IPS-15b (cell line): ENCODE data around the gene FYCO1.

Experiments
- H3K27me3 ChIP-seq: one replicate; pipeline ENCODE4 v1.6.1; 2013; ENCODE audit warnings: low read length; ENCODE audit not compliant: control insufficient read depth, insufficient read depth
- H3K36me3 ChIP-seq: one replicate; pipeline ENCODE4 v1.6.1; 2013; ENCODE audit warnings: low read length; ENCODE audit not compliant: control insufficient read depth, insufficient read depth
- H3K4me1 ChIP-seq: one replicate; pipeline ENCODE4 v1.6.1; 2013; ENCODE audit warnings: mild to moderate bottlenecking, low read length; ENCODE audit not compliant: control insufficient read depth, insufficient read depth
- H3K4me3 ChIP-seq: one replicate; pipeline ENCODE4 v1.5.1; 2013; ENCODE audit warnings: low read depth, low read length
- H3K9ac ChIP-seq: one replicate; pipeline ENCODE4 v1.6.1; 2013; ENCODE audit warnings: low read depth, mild to moderate bottlenecking, low read length
- H3K9me3 ChIP-seq: one replicate; pipeline ENCODE4 v1.6.1; 2013; ENCODE audit warnings: mild to moderate bottlenecking, low read length; ENCODE audit not compliant: control insufficient read depth, insufficient read depth

FYCO1 gene

DNA sequence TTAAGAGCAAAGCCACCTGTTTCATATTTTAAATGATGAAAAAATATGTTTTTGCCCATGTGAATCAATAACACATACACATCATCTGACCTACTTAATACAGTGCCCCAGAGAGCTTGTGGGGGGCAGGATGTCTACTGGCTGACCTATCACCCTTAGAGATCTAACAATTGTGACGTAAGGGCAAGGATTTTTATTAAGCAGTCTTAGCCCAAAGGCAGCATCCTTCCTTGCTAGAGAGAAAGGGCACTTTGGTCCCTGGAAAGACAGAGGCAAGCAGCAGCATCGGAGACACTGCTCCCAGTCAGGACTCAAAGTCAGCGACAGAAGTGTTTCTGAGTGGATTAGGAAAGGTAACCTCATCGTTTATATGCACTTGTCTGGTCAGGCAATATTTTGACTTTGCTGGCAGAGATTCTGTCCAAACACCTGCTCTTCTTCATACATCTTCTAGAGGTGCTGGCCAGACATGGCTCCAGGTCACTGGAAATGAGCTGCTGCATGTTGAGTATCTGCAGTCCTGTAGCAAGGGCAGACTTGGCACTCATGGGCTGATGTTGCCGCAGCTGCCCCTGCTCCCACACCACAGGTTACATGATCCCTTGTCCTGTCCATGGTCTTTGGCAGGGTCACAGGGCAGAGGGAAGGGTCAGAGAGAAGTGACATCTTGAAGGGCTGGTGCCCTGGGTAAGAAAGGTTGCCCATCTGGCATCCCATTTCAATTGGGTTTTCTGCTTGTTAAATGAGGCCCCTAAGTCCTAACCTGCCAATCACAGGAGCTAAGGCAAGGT, 50.6 kb downstream of the FYCO1 start:
- Histone ChIP-seq H3K27me3 (no peaks in the 10 kb centered on the region), H3K4me1 (no peaks in the 10 kb centered on the region), H3K36me3 (peaks cover 19% of the 10 kb centered on the region)

DNA sequence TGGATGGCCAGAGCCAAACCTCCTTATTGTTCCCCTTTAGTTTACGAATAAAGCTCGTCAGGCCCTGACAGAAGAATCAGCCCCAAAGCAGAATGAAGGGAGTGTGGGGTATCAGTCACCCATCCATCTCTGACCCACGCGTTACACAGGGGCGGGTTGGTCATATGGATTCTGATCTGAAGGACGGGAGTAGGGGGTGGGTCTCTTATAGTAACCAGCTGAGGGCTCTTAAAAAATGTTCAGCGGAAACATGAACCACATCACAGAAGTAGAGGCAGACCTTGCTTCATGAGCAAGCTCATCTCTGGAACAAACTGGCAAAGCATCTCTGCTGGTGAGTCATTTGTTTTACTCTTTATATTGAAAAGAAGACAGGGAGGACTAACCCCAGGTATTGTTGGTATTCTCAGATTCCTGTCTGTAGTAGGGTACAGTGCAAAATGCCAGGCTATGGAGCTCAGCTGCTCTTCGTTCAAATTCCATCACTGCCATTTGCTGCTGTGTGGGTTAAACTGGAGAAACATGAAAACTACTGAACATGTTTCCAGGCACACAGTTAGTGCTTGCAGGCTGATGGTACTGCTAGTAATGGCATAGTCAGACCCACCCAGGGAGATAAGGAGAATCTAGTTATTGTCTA, 52.3 kb downstream of the FYCO1 start, which contains the start of gene CXCR6:
Gene CXCR6 (plus strand): TSS at position 258 of the 640 bp plus-strand sequence. CDS start 3,018 bp downstream, outside the sequence.
- Histone ChIP-seq H3K36me3 (peaks cover 11% of the 10 kb centered on the region), H3K9ac (no peak within 1 kb of the TSS), H3K9me3 (no peaks in the 10 kb centered on the region), H3K4me1 (no peaks in the 10 kb centered on the region), H3K4me3 (no peak within 1 kb of the TSS), H3K27me3 (no peaks in the 10 kb centered on the region)

More for the DNA sequence above, 50.6 kb downstream of the FYCO1 start:
- H3K9ac ChIP-seq, result no peak overlapping the region
- no peaks in the 10 kb centered on the region for H3K9me3 ChIP-seq
- H3K4me3 ChIP-seq, result no peak overlapping the region

DNA sequence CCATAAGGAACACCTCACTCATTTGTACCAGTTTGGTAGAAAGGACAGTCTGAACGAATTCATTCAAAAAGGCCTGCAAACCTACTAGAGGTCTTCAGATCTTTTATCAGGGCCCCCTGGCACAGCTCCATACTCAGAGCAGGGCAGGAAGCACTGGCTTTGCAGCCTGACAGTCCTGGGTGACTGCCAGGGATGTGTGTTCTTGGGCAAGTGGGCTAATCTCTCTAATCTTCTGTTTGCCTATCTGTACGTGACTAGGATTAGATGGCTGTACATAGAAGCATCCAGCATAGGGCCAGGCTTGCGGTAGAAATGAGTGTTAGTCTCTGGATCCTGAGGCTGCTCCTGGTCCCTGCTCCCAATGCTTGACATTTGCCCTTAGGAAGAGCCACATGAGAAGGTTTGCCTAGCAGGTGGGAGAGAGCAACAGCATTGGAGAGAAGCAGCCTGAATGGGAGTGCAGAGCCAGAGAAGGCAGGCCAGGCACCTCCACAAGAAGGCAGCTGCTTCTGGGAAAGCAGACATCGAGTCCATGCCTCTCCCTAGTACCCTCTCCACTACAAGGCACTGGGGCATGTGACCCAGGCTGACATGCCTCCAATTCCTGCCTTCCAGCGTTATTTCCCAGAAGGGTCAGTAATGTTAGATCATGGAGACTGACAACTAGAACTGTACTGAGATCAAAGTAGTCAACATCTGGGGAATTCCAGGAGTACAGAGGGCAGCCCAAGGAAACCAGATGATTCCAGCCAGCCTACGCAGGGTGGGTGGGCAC, 53.4 kb downstream of the FYCO1 start:
- no peaks in the 10 kb centered on the region for H3K9me3 ChIP-seq
- H3K9ac ChIP-seq, result no peak overlapping the region
- H3K4me1 ChIP-seq, result no peaks in the 10 kb centered on the region
- no peak overlapping the region for H3K4me3 ChIP-seq
- H3K36me3 ChIP-seq, result peaks cover 5% of the 10 kb centered on the region
- H3K27me3 ChIP-seq, result no peaks in the 10 kb centered on the region

GRCh38 chr3:45940781-45941365, 54.8 kb downstream of the FYCO1 start:
- Histone ChIP-seq H3K4me3 (no peak overlapping the region), H3K4me1 (no peaks in the 10 kb centered on the region), H3K27me3 (no peaks in the 10 kb centered on the region), H3K9me3 (no peaks in the 10 kb centered on the region), H3K36me3 (peaks cover 3% of the 10 kb centered on the region), H3K9ac (no peak overlapping the region)

- Histone ChIP-seq H3K9me3 (no peaks in the 10 kb centered on the region), H3K36me3 (peaks cover 3% of the 10 kb centered on the region), H3K9ac (no peak overlapping the region), H3K27me3 (no peaks in the 10 kb centered on the region), H3K4me3 (no peak overlapping the region), H3K4me1 (no peaks in the 10 kb centered on the region)
These were observed 55.4 kb downstream of the FYCO1 start for GRCh38 chr3:45940004-45940780.

GRCh38 chr3:45939341-45939771, 56.3 kb downstream of the FYCO1 start:
- no peak overlapping the region for H3K9ac ChIP-seq
- H3K36me3 ChIP-seq, result peaks cover 3% of the 10 kb centered on the region
- H3K9me3 ChIP-seq, result no peaks in the 10 kb centered on the region
- no peaks in the 10 kb centered on the region for H3K27me3 ChIP-seq
- no peak overlapping the region for H3K4me3 ChIP-seq
- no peaks in the 10 kb centered on the region for H3K4me1 ChIP-seq

- H3K9ac ChIP-seq, result no peak overlapping the region
- peaks cover 3% of the 10 kb centered on the region for H3K36me3 ChIP-seq
- no peak overlapping the region for H3K4me3 ChIP-seq
- H3K4me1 ChIP-seq, result no peaks in the 10 kb centered on the region
- H3K27me3 ChIP-seq, result no peaks in the 10 kb centered on the region
- no peaks in the 10 kb centered on the region for H3K9me3 ChIP-seq
These were observed 56.8 kb downstream of the FYCO1 start for GRCh38 chr3:45938864-45939263.

- no peaks in the 10 kb centered on the region for H3K27me3 ChIP-seq
- H3K9ac ChIP-seq, result no peak overlapping the region
- no peak overlapping the region for H3K4me3 ChIP-seq
- no peaks in the 10 kb centered on the region for H3K9me3 ChIP-seq
- peaks cover 3% of the 10 kb centered on the region for H3K36me3 ChIP-seq
- no peaks in the 10 kb centered on the region for H3K4me1 ChIP-seq
These were observed 57.6 kb downstream of the FYCO1 start for GRCh38 chr3:45938043-45938435.

DNA sequence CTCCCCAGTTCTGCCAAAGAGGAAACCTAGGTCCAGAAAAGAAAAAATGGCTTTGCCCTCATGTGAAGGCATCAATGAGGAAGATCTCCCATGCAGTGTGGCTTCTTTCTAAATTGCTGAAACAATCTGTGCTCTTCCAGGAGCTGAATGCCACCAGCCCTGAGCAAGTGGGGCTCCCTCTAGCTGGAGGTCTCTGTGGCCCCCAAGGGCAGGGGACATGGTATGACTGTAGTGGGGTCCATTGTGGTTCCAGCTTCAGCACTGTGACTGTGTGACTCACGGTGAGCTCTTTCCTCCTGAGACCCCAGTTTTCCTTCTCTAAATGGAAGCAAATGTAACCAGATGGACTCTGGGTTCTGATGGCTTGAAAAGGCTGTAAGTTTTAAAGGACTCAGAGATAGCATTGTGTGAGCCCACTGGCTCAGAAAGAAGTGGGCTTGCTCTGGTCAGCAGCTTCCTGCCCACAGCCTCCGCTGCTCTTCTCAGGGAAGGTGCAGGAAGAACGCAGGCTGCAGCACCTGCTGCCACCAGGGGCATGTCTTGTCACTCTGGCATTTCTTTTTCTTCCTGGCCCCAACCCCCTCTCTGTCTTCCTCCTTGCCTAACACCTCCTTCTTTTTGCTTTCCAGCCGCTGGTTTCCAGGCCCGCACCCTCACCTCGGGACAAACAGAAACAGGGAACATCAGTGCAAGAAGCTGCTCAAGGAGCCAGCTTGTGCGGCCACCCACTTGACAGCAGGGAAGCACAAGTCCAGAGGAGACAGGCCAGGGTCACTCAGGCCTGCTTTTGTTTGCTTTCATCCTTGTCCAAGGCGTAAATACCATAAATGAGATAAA, 58.2 kb downstream of the FYCO1 start:
- Histone ChIP-seq H3K9ac (no peak overlapping the region), H3K36me3 (peaks cover 9% of the 10 kb centered on the region), H3K4me3 (no peak overlapping the region), H3K27me3 (no peaks in the 10 kb centered on the region), H3K4me1 (no peaks in the 10 kb centered on the region), H3K9me3 (no peaks in the 10 kb centered on the region)

- Histone ChIP-seq H3K36me3 (peaks cover 18% of the 10 kb centered on the region), H3K27me3 (no peaks in the 10 kb centered on the region), H3K9me3 (no peaks in the 10 kb centered on the region), H3K4me3 (no peak overlapping the region), H3K4me1 (no peaks in the 10 kb centered on the region), H3K9ac (no peak overlapping the region)
These were observed 59.4 kb downstream of the FYCO1 start for GRCh38 chr3:45936261-45936660.
